Mesangial cell (primary cell): ENCODE data around the gene ARHGAP11A. TPM values are rescaled to one million over a fixed set of nuclear protein-coding genes. Genes with fewer than 3 reads are reported as not detected.

Experiments used
- total RNA-seq: library from RNA; depleted of rRNA; stranded (reverse); fragments of >200 nt; gene quantifications from 2 replicates; pipeline ENCODE4 v1.2.3, GENCODE V29; 2015

ARHGAP11A gene, protein sequence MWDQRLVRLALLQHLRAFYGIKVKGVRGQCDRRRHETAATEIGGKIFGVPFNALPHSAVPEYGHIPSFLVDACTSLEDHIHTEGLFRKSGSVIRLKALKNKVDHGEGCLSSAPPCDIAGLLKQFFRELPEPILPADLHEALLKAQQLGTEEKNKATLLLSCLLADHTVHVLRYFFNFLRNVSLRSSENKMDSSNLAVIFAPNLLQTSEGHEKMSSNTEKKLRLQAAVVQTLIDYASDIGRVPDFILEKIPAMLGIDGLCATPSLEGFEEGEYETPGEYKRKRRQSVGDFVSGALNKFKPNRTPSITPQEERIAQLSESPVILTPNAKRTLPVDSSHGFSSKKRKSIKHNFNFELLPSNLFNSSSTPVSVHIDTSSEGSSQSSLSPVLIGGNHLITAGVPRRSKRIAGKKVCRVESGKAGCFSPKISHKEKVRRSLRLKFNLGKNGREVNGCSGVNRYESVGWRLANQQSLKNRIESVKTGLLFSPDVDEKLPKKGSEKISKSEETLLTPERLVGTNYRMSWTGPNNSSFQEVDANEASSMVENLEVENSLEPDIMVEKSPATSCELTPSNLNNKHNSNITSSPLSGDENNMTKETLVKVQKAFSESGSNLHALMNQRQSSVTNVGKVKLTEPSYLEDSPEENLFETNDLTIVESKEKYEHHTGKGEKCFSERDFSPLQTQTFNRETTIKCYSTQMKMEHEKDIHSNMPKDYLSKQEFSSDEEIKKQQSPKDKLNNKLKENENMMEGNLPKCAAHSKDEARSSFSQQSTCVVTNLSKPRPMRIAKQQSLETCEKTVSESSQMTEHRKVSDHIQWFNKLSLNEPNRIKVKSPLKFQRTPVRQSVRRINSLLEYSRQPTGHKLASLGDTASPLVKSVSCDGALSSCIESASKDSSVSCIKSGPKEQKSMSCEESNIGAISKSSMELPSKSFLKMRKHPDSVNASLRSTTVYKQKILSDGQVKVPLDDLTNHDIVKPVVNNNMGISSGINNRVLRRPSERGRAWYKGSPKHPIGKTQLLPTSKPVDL
- total RNA-seq, result 3.7 and 30.8 TPM in 2 replicates

DNA sequence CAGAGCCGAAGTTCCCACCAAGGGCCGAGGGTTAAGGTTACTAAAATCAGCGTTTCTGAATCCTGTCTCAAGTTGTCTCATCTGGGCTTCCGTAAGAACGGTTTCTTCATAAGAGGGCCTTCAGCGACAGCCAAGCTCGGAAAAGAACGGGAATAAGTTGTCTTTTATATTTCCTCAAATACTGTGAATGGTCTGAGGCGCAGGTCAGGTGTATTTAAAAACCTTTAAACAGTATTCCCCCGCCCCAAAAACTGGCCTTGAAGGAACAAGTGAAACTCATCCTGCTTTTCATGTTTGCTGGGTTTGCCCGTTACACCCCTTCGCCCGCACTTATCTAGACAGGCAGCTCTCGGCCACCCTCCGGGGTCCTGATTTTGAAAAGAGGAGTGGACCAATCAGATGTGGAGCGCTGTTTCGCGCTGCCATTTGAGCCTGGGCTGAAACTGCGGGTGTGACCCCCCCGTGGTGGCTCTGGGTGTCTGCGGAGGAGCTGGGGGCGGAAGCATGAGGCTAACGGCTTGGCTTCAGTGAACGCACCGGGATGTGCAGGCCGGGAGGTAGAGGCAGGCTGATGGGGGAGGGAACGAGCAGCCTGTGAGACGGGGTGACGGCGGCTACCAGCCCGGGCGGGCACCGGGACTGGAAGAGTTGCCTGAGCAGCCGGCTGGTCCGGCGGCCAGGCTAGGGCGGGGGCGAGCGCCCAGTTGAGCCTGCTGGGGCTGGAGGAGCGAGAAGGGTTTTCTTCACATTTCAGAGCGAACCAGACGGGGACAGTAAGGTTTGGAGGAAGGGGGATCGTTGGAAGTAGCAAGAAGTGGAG, at the start of gene ARHGAP11A:
ARHGAP11A (plus strand) TSS at position 454 of the 820 bp plus-strand sequence. CDS start 708 bp downstream, outside the sequence.

DNA sequence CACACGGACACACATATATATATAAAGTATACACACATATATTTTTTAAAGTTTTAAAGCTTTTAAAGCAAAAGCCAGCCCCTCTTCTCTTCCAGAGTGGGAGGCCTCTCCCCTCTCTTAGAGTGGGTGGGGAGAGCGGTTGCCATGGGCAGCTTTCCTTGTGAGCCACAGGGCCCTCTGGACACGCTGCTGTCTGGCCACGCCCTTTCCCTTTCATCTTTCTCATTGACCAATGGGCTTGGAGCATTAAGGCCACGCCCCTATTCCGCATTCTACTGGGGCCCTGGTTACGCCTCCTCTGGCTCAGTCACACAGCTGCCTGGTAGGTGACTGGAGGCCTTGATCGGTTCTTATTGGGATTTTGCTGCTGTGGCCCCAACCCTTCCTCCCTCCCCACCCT, 22.2 kb upstream of the ARHGAP11A start, which contains the start of gene GOLGA8N:
GOLGA8N (plus strand) TSS at position 306 of the 400 bp plus-strand sequence.

DNA sequence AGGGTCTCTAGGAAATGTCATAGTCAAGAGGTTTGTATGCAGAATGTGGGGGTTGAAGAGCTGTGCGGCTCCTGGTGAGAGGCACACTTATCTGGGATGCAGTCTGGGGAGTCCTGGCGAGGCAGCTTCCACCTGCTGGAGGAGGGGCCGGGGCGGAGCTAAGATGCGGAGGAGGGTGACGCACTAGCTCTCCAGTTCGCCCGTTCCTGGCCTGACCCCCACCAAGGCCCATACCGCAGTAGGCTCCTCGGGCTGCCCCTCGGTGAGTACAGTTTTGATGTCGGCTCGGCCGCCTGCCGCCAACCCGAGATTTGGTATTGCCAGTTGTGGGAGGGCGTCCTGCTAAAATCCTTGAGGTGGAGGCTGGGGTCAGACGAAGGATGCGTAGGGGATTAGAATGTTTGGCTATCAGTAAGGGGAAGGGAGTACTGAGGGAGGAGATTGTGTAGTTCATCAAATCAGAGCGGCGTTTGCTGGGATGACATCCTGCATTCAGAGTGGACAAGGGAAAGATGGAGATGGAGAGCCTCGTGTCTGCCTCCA, 26.3 kb downstream of the ARHGAP11A start, which contains the start of gene SCG5:
SCG5 (plus strand) TSS at position 194 of the 543 bp plus-strand sequence. CDS start 1,883 bp downstream, outside the sequence.

Other genes with a start within 250 kb of the ARHGAP11A start
- not detected in 2 replicates for gene GOLGA8K, start 212.2 kb upstream of the ARHGAP11A start, total RNA-seq
- gene GOLGA8O, start 159.9 kb upstream of the ARHGAP11A start, total RNA-seq, result not detected in 2 replicates
- gene GOLGA8N, start 22.0 kb upstream of the ARHGAP11A start, total RNA-seq, result 0.16 and 1.9 TPM in 2 replicates
- 17.3 and 58.6 TPM in 2 replicates for gene SCG5, start 26.2 kb downstream of the ARHGAP11A start, total RNA-seq
- gene GREM1, start 102.5 kb downstream of the ARHGAP11A start, total RNA-seq, result 55.8 and 78.7 TPM in 2 replicates